ENCODE results near the gene PCNX3.

PCNX3 gene

GRCh38 chr11:65623852-65624616 lies 8.5 kb downstream of the PCNX3 start:
- no peak for TF ChIP-seq POU2F2 (IDR thresholded peaks at IDR 0.05; ENCODE audit: low read depth, low read length)

GRCh38 chr11:65624931-65625627 lies 9.5 kb downstream of the PCNX3 start:
- FAIRE-seq (no peak), DNase-seq (ENCODE audit: insufficient read length, low spot score) (no peak)
- TF ChIP-seq SPI1 (IDR thresholded peaks at IDR 0.05; ENCODE audit: low read depth, low read length), result no peak
- TF ChIP-seq POU2F2 (IDR thresholded peaks at IDR 0.05; ENCODE audit: low read depth, low read length), result no peak
- TF ChIP-seq TAF1 (IDR thresholded peaks at IDR 0.05; ENCODE audit: low read depth, low read length), result no peak
- no peak for TF ChIP-seq POLR2AphosphoS5 (IDR thresholded peaks at IDR 0.05; ENCODE audit: low read depth, low read length)
- TF ChIP-seq POLR2A (IDR thresholded peaks at IDR 0.05; ENCODE audit: low read depth, low read length), result no peak; the same call in 1 of the 2 replicates
- no peak for TF ChIP-seq PAX5 (IDR thresholded peaks at IDR 0.05; ENCODE audit: insufficient read depth, low read length, severe bottlenecking)

More at GRCh38 chr11:65623852-65624616, 8.5 kb downstream of the PCNX3 start:
- DNase-seq (ENCODE audit: insufficient read length, low spot score) (no peak), FAIRE-seq (no peak)

GRCh38 chr11:65625628-65626342 lies 10.2 kb downstream of the PCNX3 start:
- DNase-seq (ENCODE audit: insufficient read length, low spot score) (peak; percentile 79), FAIRE-seq (peak; percentile 79)
- TF ChIP-seq POLR2AphosphoS5 (IDR thresholded peaks at IDR 0.05; ENCODE audit: low read depth, low read length), result no peak
- no peak for TF ChIP-seq SPI1 (IDR thresholded peaks at IDR 0.05; ENCODE audit: low read depth, low read length)
- TF ChIP-seq PAX5 (IDR thresholded peaks at IDR 0.05; ENCODE audit: insufficient read depth, low read length, severe bottlenecking), result no peak
- TF ChIP-seq POU2F2 (IDR thresholded peaks at IDR 0.05; ENCODE audit: low read depth, low read length), result no peak
- no peak for TF ChIP-seq POLR2A (IDR thresholded peaks at IDR 0.05; ENCODE audit: low read depth, low read length)
- no peak for TF ChIP-seq TAF1 (IDR thresholded peaks at IDR 0.05; ENCODE audit: low read depth, low read length)

GRCh38 chr11:65627202-65627601 lies 11.6 kb downstream of the PCNX3 start:
- TF ChIP-seq POU2F2 (IDR thresholded peaks at IDR 0.05; ENCODE audit: low read depth, low read length) (no peak), SPI1 (IDR thresholded peaks at IDR 0.05; ENCODE audit: low read depth, low read length) (no peak), POLR2AphosphoS5 (IDR thresholded peaks at IDR 0.05; ENCODE audit: low read depth, low read length) (no peak), PAX5 (IDR thresholded peaks at IDR 0.05; ENCODE audit: insufficient read depth, low read length, severe bottlenecking) (no peak), TAF1 (IDR thresholded peaks at IDR 0.05; ENCODE audit: low read depth, low read length) (no peak), POLR2A (IDR thresholded peaks at IDR 0.05; ENCODE audit: low read depth, low read length) (no peak)
- FAIRE-seq (no peak), DNase-seq (ENCODE audit: insufficient read length, low spot score) (no peak)

GRCh38 chr11:65629579-65629978 lies 14.0 kb downstream of the PCNX3 start:
- no peak for TF ChIP-seq POLR2A (IDR thresholded peaks at IDR 0.05; ENCODE audit: low read depth, low read length)
- TF ChIP-seq POU2F2 (IDR thresholded peaks at IDR 0.05; ENCODE audit: low read depth, low read length), result no peak
- TF ChIP-seq SPI1 (IDR thresholded peaks at IDR 0.05; ENCODE audit: low read depth, low read length), result no peak
- no peak for TF ChIP-seq TAF1 (IDR thresholded peaks at IDR 0.05; ENCODE audit: low read depth, low read length)
- no peak for TF ChIP-seq PAX5 (IDR thresholded peaks at IDR 0.05; ENCODE audit: insufficient read depth, low read length, severe bottlenecking)
- no peak for TF ChIP-seq POLR2AphosphoS5 (IDR thresholded peaks at IDR 0.05; ENCODE audit: low read depth, low read length)
- no peak for DNase-seq (ENCODE audit: insufficient read length, low spot score)
- FAIRE-seq, result no peak

GRCh38 chr11:65630215-65630614 lies 14.6 kb downstream of the PCNX3 start:
- FAIRE-seq, result no peak
- no peak for DNase-seq (ENCODE audit: insufficient read length, low spot score)
- no peak for TF ChIP-seq POLR2A (IDR thresholded peaks at IDR 0.05; ENCODE audit: low read depth, low read length)
- TF ChIP-seq POLR2AphosphoS5 (IDR thresholded peaks at IDR 0.05; ENCODE audit: low read depth, low read length), result no peak
- TF ChIP-seq PAX5 (IDR thresholded peaks at IDR 0.05; ENCODE audit: insufficient read depth, low read length, severe bottlenecking), result no peak
- no peak for TF ChIP-seq SPI1 (IDR thresholded peaks at IDR 0.05; ENCODE audit: low read depth, low read length)
- no peak for TF ChIP-seq TAF1 (IDR thresholded peaks at IDR 0.05; ENCODE audit: low read depth, low read length)
- TF ChIP-seq POU2F2 (IDR thresholded peaks at IDR 0.05; ENCODE audit: low read depth, low read length), result no peak

- no peak for TF ChIP-seq SPI1 (IDR thresholded peaks at IDR 0.05; ENCODE audit: low read depth, low read length)
- no peak for TF ChIP-seq TAF1 (IDR thresholded peaks at IDR 0.05; ENCODE audit: low read depth, low read length)
- TF ChIP-seq POU2F2 (IDR thresholded peaks at IDR 0.05; ENCODE audit: low read depth, low read length), result no peak
- TF ChIP-seq POLR2AphosphoS5 (IDR thresholded peaks at IDR 0.05; ENCODE audit: low read depth, low read length), result no peak
- TF ChIP-seq POLR2A (IDR thresholded peaks at IDR 0.05; ENCODE audit: low read depth, low read length), result no peak
- no peak for FAIRE-seq
- DNase-seq (ENCODE audit: insufficient read length, low spot score), result no peak
Observed at GRCh38 chr11:65633390-65634108, 18.0 kb downstream of the PCNX3 start.

- TF ChIP-seq SPI1 (IDR thresholded peaks at IDR 0.05; ENCODE audit: low read depth, low read length), result no peak
- TF ChIP-seq PAX5 (IDR thresholded peaks at IDR 0.05; ENCODE audit: insufficient read depth, low read length, severe bottlenecking), result no peak
- TF ChIP-seq POLR2AphosphoS5 (IDR thresholded peaks at IDR 0.05; ENCODE audit: low read depth, low read length), result no peak
- DNase-seq (ENCODE audit: insufficient read length, low spot score) (no peak), FAIRE-seq (no peak)
Observed at GRCh38 chr11:65634109-65634436, 18.5 kb downstream of the PCNX3 start.

GRCh38 chr11:65634440-65634839 lies 18.9 kb downstream of the PCNX3 start:
- DNase-seq (ENCODE audit: insufficient read length, low spot score) (no peak), FAIRE-seq (no peak)
- TF ChIP-seq POLR2A (IDR thresholded peaks at IDR 0.05; ENCODE audit: low read depth, low read length) (no peak), SPI1 (IDR thresholded peaks at IDR 0.05; ENCODE audit: low read depth, low read length) (no peak), PAX5 (IDR thresholded peaks at IDR 0.05; ENCODE audit: insufficient read depth, low read length, severe bottlenecking) (no peak), TAF1 (IDR thresholded peaks at IDR 0.05; ENCODE audit: low read depth, low read length) (no peak), POLR2AphosphoS5 (IDR thresholded peaks at IDR 0.05; ENCODE audit: low read depth, low read length) (0 out of 2 replicates have a peak, but pooled peaks have one; percentile 3), POU2F2 (IDR thresholded peaks at IDR 0.05; ENCODE audit: low read depth, low read length) (no peak)
